Fibroblast of skin of left biceps (primary cell): ENCODE results near the gene EGFR.
"Not testable (repeated sequence)": the region's sequence is repeated elsewhere in the genome, so short reads cannot be mapped to it uniquely, and the experiment has no call there.

Source experiments
- DNase-seq, 2 experiments: peaks; one replicate each; pipeline ENCODE4 v3.0.0-alpha.2; 2013; ENCODE audit warnings: low read depth in 2 of 2

Gene EGFR

GRCh38 chr7:55147101-55147500, 128.3 kb downstream of the EGFR start:
- no peak for DNase-seq

- no peak for DNase-seq
Observed at GRCh38 chr7:55147736-55148135, 128.9 kb downstream of the EGFR start.

GRCh38 chr7:55148571-55148970, 129.8 kb downstream of the EGFR start:
- DNase-seq: no peak

GRCh38 chr7:55149001-55149400, 130.2 kb downstream of the EGFR start:
- DNase-seq: no peak

GRCh38 chr7:55150166-55150565, 131.3 kb downstream of the EGFR start:
- no peak for DNase-seq

- DNase-seq: no peak
Observed at GRCh38 chr7:55150709-55151451, 132.1 kb downstream of the EGFR start.

GRCh38 chr7:55152516-55152915, 133.7 kb downstream of the EGFR start:
- no peak for DNase-seq

- no peak for DNase-seq
Observed at GRCh38 chr7:55154096-55154495, 135.3 kb downstream of the EGFR start.

- no peak for DNase-seq
Observed at GRCh38 chr7:55155351-55156117, 136.7 kb downstream of the EGFR start.

- DNase-seq: no peak
Observed at GRCh38 chr7:55156919-55157763, 138.3 kb downstream of the EGFR start.

- DNase-seq: no peak
Observed at GRCh38 chr7:55157764-55158105, 138.9 kb downstream of the EGFR start.

GRCh38 chr7:55158541-55159382, 139.9 kb downstream of the EGFR start:
- no peak for DNase-seq

- DNase-seq: no peak
Observed at GRCh38 chr7:55160539-55160938, 141.7 kb downstream of the EGFR start.

- no peak for DNase-seq
Observed at GRCh38 chr7:55161154-55161687, 142.4 kb downstream of the EGFR start.

GRCh38 chr7:55162476-55162875, 143.7 kb downstream of the EGFR start:
- DNase-seq: no peak

GRCh38 chr7:55163733-55164132, 144.9 kb downstream of the EGFR start:
- DNase-seq: no peak

- no peak for DNase-seq
Observed at GRCh38 chr7:55164527-55164926, 145.7 kb downstream of the EGFR start.

GRCh38 chr7:55165176-55165861, 146.5 kb downstream of the EGFR start:
- no peak for DNase-seq

- DNase-seq: not testable (repeated sequence)
Observed at GRCh38 chr7:55167296-55167695, 148.5 kb downstream of the EGFR start.

- no peak for DNase-seq
Observed at GRCh38 chr7:55170335-55171069, 151.7 kb downstream of the EGFR start.
